ENCODE measurements around the gene RASGRF2. TPM values are rescaled to one million over a fixed set of nuclear protein-coding genes. Genes with fewer than 3 reads are reported as not detected.

Gene RASGRF2
- total RNA-seq, 4 donors from 2014 or later = 3.8 to 9.1 (median 5.3) TPM

- Histone ChIP-seq H3K27ac (no peak overlapping the region), H3K4me1 (no peaks in the 10 kb centered on the region), H3K9me3 (no peaks in the 10 kb centered on the region), H3K36me3 (no peaks in the 10 kb centered on the region), H3K4me3 (no peak overlapping the region), H3K27me3 (peaks cover 45% of the 10 kb centered on the region)
- no peak for ATAC-seq
- WGBS, 2 donors (ENCODE audit: low coverage in 1 of 2) = 88 to 91% methylated on average over 5 of the region's 5 CpGs
- TF ChIP-seq POLR2AphosphoS5 (IDR thresholded peaks at IDR 0.05) (no peak), EP300 (IDR thresholded peaks at IDR 0.05) (no peak), CTCF (IDR thresholded peaks at IDR 0.05) (no peak)
Observed at GRCh38 chr5:80953587-80953986, 6.6 kb upstream of the RASGRF2 start.

- 75% methylated on average over 2 of the region's 2 CpGs; no CpG with 5 or more reads in 1 of the 2 donors for WGBS, 2 donors (ENCODE audit: low coverage in 1 of 2)
- Histone ChIP-seq H3K4me1 (peaks cover 0 to 6% (median 0%) of the 10 kb centered on the region in 3 donors), H3K27me3 (peaks cover 59% of the 10 kb centered on the region), H3K9me3 (no peaks in the 10 kb centered on the region), H3K27ac (no peak overlapping the region), H3K4me3 (no peak overlapping the region), H3K36me3 (no peaks in the 10 kb centered on the region)
- no peak for ATAC-seq
- TF ChIP-seq EP300 (IDR thresholded peaks at IDR 0.05) = no peak
- no peak for TF ChIP-seq POLR2A (IDR thresholded peaks at IDR 0.05)
Observed at GRCh38 chr5:80955082-80955590, 5.0 kb upstream of the RASGRF2 start.

- Histone ChIP-seq H3K4me3 (no peak overlapping the region), H3K27me3 (peaks cover 66% of the 10 kb centered on the region)
- ATAC-seq = no peak
Observed at GRCh38 chr5:80956272-80956671, 3.9 kb upstream of the RASGRF2 start.

GRCh38 chr5:80957031-80957761 is 3.0 kb upstream of the RASGRF2 start:
- ATAC-seq = no peak
- TF ChIP-seq POLR2AphosphoS5 (IDR thresholded peaks at IDR 0.05) (no peak), CTCF (IDR thresholded peaks at IDR 0.05) (no peak), POLR2A (IDR thresholded peaks at IDR 0.05) (no peak), EP300 (IDR thresholded peaks at IDR 0.05) (no peak)
- H3K9me3 ChIP-seq = no peaks in the 10 kb centered on the region
- H3K4me3 ChIP-seq = no peak overlapping the region
- no peak overlapping the region for H3K27ac ChIP-seq
- H3K36me3 ChIP-seq = no peaks in the 10 kb centered on the region
- 27 to 53% methylated on average over 5 to 6 of the region's 6 CpGs for WGBS, 2 donors (ENCODE audit: low coverage in 1 of 2)
- H3K27me3 ChIP-seq = peaks cover 72% of the 10 kb centered on the region
- H3K4me1 ChIP-seq = peaks cover 0 to 16% (median 0%) of the 10 kb centered on the region in 3 donors

More at GRCh38 chr5:80956272-80956671, 3.9 kb upstream of the RASGRF2 start:
- Histone ChIP-seq H3K36me3 (no peaks in the 10 kb centered on the region), H3K4me1 (peaks cover 0 to 16% (median 0%) of the 10 kb centered on the region in 3 donors), H3K27ac (no peak overlapping the region), H3K9me3 (no peaks in the 10 kb centered on the region)
- TF ChIP-seq POLR2AphosphoS5 (IDR thresholded peaks at IDR 0.05) (no peak), POLR2A (IDR thresholded peaks at IDR 0.05) (no peak), EP300 (IDR thresholded peaks at IDR 0.05) (no peak), CTCF (IDR thresholded peaks at IDR 0.05) (no peak)
- 59 to 62% methylated on average over 5 to 6 of the region's 7 CpGs for WGBS, 2 donors (ENCODE audit: low coverage in 1 of 2)

- H3K36me3 ChIP-seq = no peaks in the 10 kb centered on the region
- no peaks in the 10 kb centered on the region for H3K9me3 ChIP-seq
- WGBS, 2 donors (ENCODE audit: low coverage in 1 of 2) = 67 to 75% methylated on average over 4 of the region's 4 CpGs
- ATAC-seq = no peak
- H3K4me3 ChIP-seq = no peak overlapping the region
- peaks cover 0 to 16% (median 0%) of the 10 kb centered on the region in 3 donors for H3K4me1 ChIP-seq
- TF ChIP-seq EP300 (IDR thresholded peaks at IDR 0.05) (no peak), POLR2A (IDR thresholded peaks at IDR 0.05) (no peak)
- peaks cover 64% of the 10 kb centered on the region for H3K27me3 ChIP-seq
- no peak overlapping the region for H3K27ac ChIP-seq
Observed at GRCh38 chr5:80958616-80959015, 1.5 kb upstream of the RASGRF2 start.

- peaks cover 0 to 16% (median 0%) of the 10 kb centered on the region in 3 donors for H3K4me1 ChIP-seq
- no peak for ATAC-seq
- no peaks in the 10 kb centered on the region for H3K9me3 ChIP-seq
- H3K27ac ChIP-seq = no peak overlapping the region
- H3K4me3 ChIP-seq = no peak overlapping the region
- peaks cover 60% of the 10 kb centered on the region for H3K27me3 ChIP-seq
- 56 to 69% methylated on average over 4 of the region's 8 CpGs for WGBS, 2 donors (ENCODE audit: low coverage in 1 of 2)
- H3K36me3 ChIP-seq = no peaks in the 10 kb centered on the region
- TF ChIP-seq CTCF (IDR thresholded peaks at IDR 0.05) (no peak), POLR2AphosphoS5 (IDR thresholded peaks at IDR 0.05) (no peak), POLR2A (IDR thresholded peaks at IDR 0.05) (no peak), EP300 (IDR thresholded peaks at IDR 0.05) (no peak)
Observed at GRCh38 chr5:80959138-80959537, 1.0 kb upstream of the RASGRF2 start.
